Iris pigment epithelial cell (primary cell): ENCODE measurements around the gene KCNG2.
"Not testable (repeated sequence)": the region's sequence is repeated elsewhere in the genome, so short reads cannot be mapped to it uniquely, and the experiment has no call there.

Source experiments
- DNase-seq: peaks from one replicate; pipeline ENCODE4 v3.0.0-alpha.2; 2011; ENCODE audit warnings: low read depth

Gene KCNG2, protein sequence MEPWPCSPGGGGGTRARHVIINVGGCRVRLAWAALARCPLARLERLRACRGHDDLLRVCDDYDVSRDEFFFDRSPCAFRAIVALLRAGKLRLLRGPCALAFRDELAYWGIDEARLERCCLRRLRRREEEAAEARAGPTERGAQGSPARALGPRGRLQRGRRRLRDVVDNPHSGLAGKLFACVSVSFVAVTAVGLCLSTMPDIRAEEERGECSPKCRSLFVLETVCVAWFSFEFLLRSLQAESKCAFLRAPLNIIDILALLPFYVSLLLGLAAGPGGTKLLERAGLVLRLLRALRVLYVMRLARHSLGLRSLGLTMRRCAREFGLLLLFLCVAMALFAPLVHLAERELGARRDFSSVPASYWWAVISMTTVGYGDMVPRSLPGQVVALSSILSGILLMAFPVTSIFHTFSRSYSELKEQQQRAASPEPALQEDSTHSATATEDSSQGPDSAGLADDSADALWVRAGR

GRCh38 chr18:79797518-79798345, at the start of gene KCNG2:
Gene KCNG2 (plus strand): TSS chr18:79797938. CDS start chr18:79863668, 65,730 bp downstream.
- DNase-seq = peak; percentile 53

DNA sequence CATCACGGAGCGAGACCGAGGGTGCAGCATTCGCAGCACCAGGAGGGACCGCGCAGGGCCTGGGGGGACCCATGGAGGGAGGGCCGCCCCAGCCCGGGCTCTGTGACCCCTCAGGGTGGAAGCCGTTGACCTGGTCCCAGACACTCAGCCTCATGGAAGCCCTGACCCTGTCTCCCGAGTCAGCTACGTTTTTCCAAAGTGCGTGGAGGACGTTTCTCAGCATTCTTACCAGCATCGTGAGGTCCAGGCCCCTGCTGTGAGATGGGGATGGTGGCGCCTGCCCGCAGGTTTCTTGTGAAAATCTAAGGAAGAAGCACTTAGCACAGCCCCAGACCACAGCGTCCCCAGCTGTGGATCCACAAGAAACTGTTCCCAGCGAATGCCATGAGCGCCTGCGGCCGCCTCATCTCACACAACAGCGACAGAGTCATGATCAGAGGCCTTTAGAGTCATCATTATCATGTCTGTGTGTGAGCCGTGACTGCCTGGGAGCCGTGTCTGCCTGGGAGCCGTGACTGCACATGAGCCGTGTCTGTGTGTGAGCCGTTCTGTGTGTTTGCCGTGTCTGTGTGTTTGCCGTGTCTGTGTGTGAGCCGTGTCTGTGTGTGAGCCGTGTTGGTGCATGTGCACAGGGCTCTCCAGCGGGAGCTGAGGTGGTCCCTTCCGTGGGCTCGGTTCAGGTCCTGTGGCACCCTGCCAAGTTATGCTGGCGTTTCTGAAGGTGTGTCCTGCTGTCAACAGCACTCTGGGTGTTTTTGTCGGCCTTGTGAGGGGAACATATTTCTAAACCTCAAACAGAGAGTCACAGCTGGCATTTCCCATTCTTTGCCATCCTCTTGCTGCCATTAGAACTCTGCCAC, 49.2 kb upstream of the KCNG2 start:
- no peak for DNase-seq

- DNase-seq = no peak
These were observed 48.2 kb upstream of the KCNG2 start for GRCh38 chr18:79749251-79750191.

DNA sequence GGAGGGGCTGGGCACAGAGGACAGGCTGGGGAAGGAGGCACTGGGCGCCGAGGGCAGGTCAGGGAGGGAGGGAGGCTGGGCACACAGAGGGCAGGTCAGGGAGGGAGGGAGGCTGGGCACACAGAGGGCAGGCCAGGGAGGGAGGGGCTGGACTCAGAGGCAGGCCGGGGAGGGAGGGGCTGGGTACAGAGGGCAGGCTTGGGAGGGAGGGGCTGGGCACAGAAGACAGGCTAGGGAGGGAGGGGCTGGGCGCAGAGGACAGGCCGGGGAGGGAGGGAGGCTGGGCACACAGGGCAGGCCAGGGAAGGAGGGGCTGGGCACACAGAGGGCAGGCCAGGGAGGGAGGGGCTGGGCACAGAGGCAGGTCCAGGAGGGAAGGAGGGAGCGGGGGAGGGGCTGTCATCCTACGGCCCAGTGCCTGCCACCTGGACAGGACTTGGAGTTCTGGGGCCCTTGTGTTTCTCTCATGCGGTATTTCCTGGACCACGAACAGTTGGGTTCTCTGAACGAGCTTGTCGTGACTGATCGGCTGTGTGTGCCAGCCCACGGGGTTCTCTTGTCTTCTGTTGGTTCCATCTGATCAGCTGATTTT, 46.7 kb upstream of the KCNG2 start:
- no peak for DNase-seq

DNA sequence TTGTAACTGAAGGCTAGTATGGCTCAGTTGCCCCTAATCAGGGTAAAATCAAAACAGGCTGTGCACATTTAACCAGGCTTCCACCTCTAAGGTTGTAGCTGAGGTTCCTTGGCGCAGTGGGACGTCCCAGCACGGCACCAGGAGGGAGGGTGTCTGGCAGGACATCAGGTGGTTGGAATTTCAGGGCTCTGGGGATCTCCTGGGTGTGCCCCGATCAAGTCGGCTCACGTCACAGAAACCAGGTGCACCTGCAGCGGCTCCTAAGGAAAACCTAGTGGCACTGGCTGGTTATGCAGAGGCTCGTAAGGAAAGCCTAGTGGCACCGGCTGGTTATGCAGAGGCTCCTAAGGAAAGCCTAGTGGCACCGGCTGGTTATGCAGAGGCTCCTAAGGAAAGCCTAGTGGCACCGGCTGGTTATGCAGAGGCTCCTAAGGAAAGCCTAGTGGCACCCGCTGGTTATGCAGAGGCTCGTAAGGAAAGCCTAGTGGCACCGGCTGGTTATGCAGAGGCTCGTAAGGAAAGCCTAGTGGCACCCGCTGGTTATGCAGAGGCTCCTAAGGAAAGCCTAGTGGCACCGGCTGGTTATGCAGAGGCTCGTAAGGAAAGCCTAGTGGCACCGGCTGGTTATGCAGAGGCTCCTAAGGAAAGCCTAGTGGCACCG, 45.7 kb upstream of the KCNG2 start:
- DNase-seq = not testable (repeated sequence)

DNA sequence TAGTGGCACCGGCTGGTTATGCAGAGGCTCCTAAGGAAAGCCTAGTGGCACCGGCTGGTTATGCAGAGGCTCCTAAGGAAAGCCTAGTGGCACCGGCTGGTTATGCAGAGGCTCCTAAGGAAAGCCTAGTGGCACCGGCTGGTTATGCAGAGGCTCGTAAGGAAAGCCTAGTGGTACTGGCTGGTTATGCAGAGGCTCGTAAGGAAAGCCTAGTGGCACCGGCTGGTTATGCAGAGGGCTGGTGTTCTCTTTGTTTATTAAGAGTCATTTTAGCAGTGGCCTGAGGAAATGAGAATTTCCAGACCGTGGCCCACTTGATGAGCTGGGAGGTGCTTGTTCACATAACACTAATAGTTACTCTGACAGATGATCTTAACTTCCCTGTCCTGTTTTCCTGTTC, 44.8 kb upstream of the KCNG2 start:
- DNase-seq = not testable (repeated sequence)

- no peak for DNase-seq
These were observed 44.3 kb upstream of the KCNG2 start for GRCh38 chr18:79753391-79753851.

GRCh38 chr18:79754022-79754761, 43.5 kb upstream of the KCNG2 start:
- DNase-seq = no peak

GRCh38 chr18:79754831-79755351, 42.8 kb upstream of the KCNG2 start:
- DNase-seq = no peak

DNA sequence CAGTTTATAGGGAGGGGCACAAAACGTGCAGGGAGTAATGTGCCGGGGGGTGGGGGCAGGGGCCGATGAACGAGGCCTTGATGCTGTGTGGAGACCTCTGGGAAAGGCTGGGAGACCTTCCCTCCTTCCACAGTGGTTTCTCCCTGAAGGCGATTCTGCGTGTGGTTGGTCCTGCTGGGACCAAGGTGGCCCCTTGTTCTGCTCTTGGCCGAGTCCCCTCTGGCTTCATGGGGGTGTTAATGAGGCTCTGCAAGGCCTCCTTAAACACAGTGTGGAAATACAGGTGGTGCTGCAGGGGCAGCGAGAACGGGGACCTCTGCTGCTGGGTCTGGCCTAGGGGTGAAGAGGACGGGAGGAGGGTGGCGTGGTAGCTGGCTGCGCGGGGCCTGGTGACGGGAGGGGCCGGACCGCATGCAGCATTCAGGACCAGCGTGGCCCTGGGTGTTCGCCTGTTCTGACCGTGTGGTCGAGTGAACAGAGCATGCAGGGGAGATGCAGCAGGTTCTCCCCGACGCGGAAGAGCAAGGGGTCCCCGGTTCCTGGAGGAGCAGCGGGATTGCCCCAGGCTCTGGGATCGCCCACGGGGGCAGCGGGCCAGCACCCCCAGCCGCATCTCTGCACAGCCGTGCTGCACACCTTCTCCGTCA, 42.1 kb upstream of the KCNG2 start:
- no peak for DNase-seq

- no peak for DNase-seq
These were observed 41.6 kb upstream of the KCNG2 start for GRCh38 chr18:79756143-79756500.

DNA sequence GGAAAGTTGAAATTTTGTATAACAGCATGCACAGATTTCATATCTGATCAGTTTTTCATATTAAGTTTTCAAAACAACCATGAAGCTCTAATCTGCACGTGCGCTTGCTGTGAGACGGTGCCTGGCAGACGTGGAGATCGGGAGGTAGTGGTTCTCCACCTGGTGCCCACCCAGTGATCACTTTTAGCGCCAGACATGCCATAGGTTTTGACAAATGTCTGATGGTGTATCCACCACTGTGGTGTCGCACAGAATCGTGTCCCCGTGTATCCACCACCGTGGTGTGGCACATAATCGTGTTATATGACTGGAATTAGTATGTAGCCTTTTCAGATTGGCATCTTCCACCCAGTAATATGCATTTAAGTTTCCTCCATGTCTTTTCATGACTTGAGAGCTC, 40.9 kb upstream of the KCNG2 start:
- DNase-seq = no peak

GRCh38 chr18:79760348-79760747, 37.4 kb upstream of the KCNG2 start:
- DNase-seq = no peak

DNA sequence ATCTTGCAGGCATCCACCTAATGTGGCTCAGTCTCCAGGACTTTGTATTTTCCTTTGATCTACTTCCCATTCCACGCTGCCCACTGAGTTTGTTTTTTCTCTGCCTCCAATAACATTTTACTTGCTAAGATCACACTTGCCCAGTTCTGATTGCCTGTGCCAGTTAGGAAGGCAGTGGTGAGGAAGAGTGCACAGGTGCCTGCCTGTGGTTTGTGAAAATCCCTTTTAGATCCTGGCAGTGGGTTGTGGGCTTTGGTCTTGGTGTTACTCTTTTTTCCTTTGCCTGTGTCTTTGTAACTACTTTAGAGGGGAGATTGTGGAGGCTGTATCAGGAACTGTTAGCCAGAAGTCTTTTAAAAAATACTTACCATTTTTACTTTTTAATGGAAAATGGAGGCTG, 36.9 kb upstream of the KCNG2 start:
- DNase-seq = no peak

- DNase-seq = no peak
These were observed 34.3 kb upstream of the KCNG2 start for GRCh38 chr18:79763407-79763806.

DNA sequence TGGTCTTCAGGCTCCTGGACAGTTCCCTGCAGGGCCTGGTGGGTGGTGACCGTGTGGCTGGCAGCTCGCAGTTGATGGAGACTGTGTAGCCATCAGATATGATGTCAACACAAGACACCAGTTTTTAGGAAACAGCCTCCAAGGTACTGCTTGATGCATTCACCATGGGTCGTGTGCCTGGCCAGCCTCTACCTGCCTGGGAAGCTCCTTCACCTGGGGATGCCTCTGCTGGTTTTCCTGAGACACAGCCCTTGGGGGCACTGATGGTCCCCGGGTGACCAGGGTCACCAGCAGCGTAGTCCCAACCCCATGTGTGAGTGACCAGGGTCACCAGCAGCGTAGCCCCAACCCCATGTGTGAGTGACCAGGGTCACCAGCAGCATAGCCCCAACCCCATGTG, 33.6 kb upstream of the KCNG2 start:
- DNase-seq = no peak

GRCh38 chr18:79765491-79766245, 32.1 kb upstream of the KCNG2 start:
- peak; percentile 24 for DNase-seq

GRCh38 chr18:79766308-79766707, 31.4 kb upstream of the KCNG2 start:
- no peak for DNase-seq
